ENCODE measurements around the gene TMEM120B. TPM values are rescaled to one million over a fixed set of nuclear protein-coding genes. Genes with fewer than 3 reads are reported as not detected.

TMEM120B gene
- total RNA-seq, 1 experiment from 2014 or later, result 18.5 TPM

DNA sequence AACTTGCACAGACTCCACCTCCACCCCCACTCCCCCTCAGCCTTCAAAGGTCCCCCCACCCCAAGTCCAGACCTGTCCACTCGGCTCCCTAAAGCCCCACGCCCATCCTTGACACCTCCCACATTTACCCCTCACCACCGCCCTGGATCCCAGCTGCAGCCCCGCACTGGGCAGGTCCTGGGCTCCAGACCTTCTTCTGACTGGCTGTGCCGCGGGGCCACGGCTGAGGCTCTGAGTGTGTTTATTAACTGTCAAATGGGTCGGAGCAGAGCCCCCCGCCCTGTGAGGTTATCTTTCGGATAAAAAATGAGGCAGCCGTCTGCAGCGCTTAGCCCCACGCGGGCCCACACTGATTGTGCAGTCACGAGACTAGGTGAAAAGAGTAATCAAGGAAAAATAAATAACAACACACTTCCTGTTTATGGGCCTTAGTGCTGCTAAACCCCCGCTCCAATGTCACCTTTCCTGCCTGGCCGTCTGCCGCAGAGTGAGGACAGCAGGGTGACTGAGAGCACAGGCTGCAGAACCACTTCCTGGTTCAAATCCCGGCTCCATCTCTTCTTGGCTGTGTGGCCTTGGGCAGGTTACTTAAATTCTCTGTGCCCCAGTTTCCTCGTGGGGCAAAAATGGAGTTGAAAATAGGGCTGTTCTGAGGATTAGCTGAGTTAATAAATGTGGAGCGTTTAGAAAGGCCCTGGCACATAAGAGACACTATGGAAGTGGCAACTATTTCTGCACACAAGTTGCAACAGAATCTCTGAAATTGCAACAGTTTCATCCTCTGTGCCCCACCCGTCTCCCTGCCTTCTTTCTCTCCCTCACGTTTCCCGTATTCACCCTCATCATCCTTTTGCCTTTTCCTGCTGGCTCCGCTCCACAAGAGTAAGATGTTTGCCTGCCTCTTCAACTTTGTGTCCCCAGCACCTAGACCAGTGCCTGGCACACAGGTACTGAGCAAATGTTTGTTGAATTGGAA is 100.7 kb downstream of the TMEM120B start:
- TF ChIP-seq EZH2 (IDR thresholded peaks at IDR 0.05; ENCODE audit: low read length, unreplicated experiment) (no peak), EZH2phosphoT487 (IDR thresholded peaks at IDR 0.05; ENCODE audit: borderline replicate concordance, low read length) (no peak), CTCF (conservative IDR thresholded peaks at IDR 0.05; ENCODE audit: low read depth, low read length) (no peak)
- peak overlapping the region; percentile 25; the same call in 1 of the 2 replicates for H3K9ac ChIP-seq (ENCODE audit: low read length)
- no TSS peak for BruUV-seq (replicated peaks)
- no peak for ATAC-seq
- ChIA-PET POLR2A (ENCODE audit: unreplicated experiment) (interaction anchor here (0.5 kb wide), 1 partner anchor 39 kb away, joined by 4 read pairs; no protein-coding TSS in a partner anchor), CTCF (interaction anchor here (3.3 kb wide), 1 partner anchor 18 kb away, joined by 95 read pairs; the partner anchor contains the start of gene RHOF)
- peak overlapping the region; percentile 81 for H3K4me2 ChIP-seq (ENCODE audit: low read length)
- H3K79me2 ChIP-seq (ENCODE audit: low read length), result peaks cover 69% of the 10 kb centered on the region
- H3K36me3 ChIP-seq (ENCODE audit: low read depth, low read length), result peaks cover 53% of the 10 kb centered on the region
- H3K9me2 ChIP-seq (replicated peaks; ENCODE audit: low read length), result no peaks in the 10 kb centered on the region
- H3K4me1 ChIP-seq (ENCODE audit: insufficient read depth, low read length), result peaks cover 28% of the 10 kb centered on the region
- peak overlapping the region; percentile 70 for H3K4me3 ChIP-seq (ENCODE audit: low read length)
- H2AFZ ChIP-seq (ENCODE audit: low read length), result no peak overlapping the region
- no peaks in the 10 kb centered on the region for H3K27me3 ChIP-seq (ENCODE audit: low read length)
- H3F3A ChIP-seq (ENCODE audit: low read length, unreplicated experiment), result no peaks in the 10 kb centered on the region
- H3K27ac ChIP-seq (ENCODE audit: low read length), result no peak overlapping the region
- H4K20me1 ChIP-seq (ENCODE audit: low read length), result peaks cover 21% of the 10 kb centered on the region
- intact Hi-C loops (cut with micrococcal nuclease), result loop anchor here (1.0 to 2.0 kb wide), 3 partner anchors 19 to 76 kb away; partner anchors contain the start of gene PSMD9
- no peak for DNase-seq
- no peaks in the 10 kb centered on the region for H3K9me3 ChIP-seq (ENCODE audit: low read length)

DNA sequence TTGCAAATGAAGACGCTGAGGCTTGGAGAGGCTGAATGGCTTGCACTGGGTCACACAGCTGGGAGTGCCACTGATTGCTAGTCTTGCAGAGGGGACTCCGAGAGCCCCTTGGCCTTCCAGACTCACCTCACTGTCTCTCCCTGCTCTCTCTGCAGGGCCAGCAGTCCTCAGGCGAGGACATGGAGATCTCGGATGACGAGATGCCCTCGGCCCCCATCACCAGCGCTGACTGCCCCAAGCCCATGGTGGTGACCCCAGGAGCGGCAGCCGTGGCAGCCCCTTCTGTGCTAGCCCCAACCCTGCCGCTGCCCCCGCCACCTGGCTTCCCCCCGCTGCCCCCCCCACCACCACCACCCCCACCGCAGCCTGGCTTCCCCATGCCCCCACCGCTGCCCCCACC is 101.4 kb downstream of the TMEM120B start:
- Histone ChIP-seq H3K27me3 (ENCODE audit: low read length) (no peaks in the 10 kb centered on the region), H3K9me2 (replicated peaks; ENCODE audit: low read length) (no peaks in the 10 kb centered on the region), H3K79me2 (ENCODE audit: low read length) (peaks cover 61% of the 10 kb centered on the region), H3K9ac (ENCODE audit: low read length) (no peak overlapping the region), H4K20me1 (ENCODE audit: low read length) (peaks cover 21% of the 10 kb centered on the region), H3K4me2 (ENCODE audit: low read length) (peak overlapping the region; percentile 81; the same call in 1 of the 2 replicates), H3K4me3 (ENCODE audit: low read length) (no peak overlapping the region), H3K27ac (ENCODE audit: low read length) (no peak overlapping the region), H3K4me1 (ENCODE audit: insufficient read depth, low read length) (peaks cover 28% of the 10 kb centered on the region), H3K36me3 (ENCODE audit: low read depth, low read length) (peaks cover 48% of the 10 kb centered on the region), H2AFZ (ENCODE audit: low read length) (no peak overlapping the region), H3K9me3 (ENCODE audit: low read length) (no peaks in the 10 kb centered on the region), H3F3A (ENCODE audit: low read length, unreplicated experiment) (no peaks in the 10 kb centered on the region)
- ATAC-seq, result no peak
- TF ChIP-seq EZH2phosphoT487 (IDR thresholded peaks at IDR 0.05; ENCODE audit: borderline replicate concordance, low read length) (no peak), CTCF (conservative IDR thresholded peaks at IDR 0.05; ENCODE audit: low read depth, low read length) (no peak), EZH2 (IDR thresholded peaks at IDR 0.05; ENCODE audit: low read length, unreplicated experiment) (no peak)
- no TSS peak for BruUV-seq (replicated peaks)
- POLR2A ChIA-PET (ENCODE audit: unreplicated experiment), result no interaction called here
- DNase-seq, result no peak
- intact Hi-C loops (cut with micrococcal nuclease), result loop anchor here (2.0 kb wide), 1 partner anchor 75 kb away; the partner anchor contains the start of gene PSMD9
- CTCF ChIA-PET, result no interaction called here
